GM18951 (cell line): ENCODE data around the gene DUSP22.
A peak's percentile ranks its signal among the peaks of the same experiment; 100 is the strongest.
"Not testable (repeated sequence)": the region's sequence is repeated elsewhere in the genome, so short reads cannot be mapped to it uniquely, and the experiment has no call there.

ENCODE experiments used
- POLR2A ChIP-seq: IDR thresholded peaks from 4 replicates; pipeline ENCODE4 v1.6.1; 2011; ENCODE audit warnings: mild to moderate bottlenecking; ENCODE audit not compliant: insufficient read length, insufficient read depth; ENCODE audit errors: extremely low read depth
- in situ Hi-C: fragments of 300-500 bp; cut with MboI; formaldehyde crosslinking; loops from one replicate; pipeline ENCODE4 v1.12.0; 2022; ENCODE audit warnings: low sequenced_read_pairs, mixed read lengths, inconsistent platforms; ENCODE audit not compliant: unreplicated experiment

The DUSP22 gene, protein sequence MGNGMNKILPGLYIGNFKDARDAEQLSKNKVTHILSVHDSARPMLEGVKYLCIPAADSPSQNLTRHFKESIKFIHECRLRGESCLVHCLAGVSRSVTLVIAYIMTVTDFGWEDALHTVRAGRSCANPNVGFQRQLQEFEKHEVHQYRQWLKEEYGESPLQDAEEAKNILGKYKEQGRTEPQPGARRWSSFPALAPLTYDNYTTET

DNA sequence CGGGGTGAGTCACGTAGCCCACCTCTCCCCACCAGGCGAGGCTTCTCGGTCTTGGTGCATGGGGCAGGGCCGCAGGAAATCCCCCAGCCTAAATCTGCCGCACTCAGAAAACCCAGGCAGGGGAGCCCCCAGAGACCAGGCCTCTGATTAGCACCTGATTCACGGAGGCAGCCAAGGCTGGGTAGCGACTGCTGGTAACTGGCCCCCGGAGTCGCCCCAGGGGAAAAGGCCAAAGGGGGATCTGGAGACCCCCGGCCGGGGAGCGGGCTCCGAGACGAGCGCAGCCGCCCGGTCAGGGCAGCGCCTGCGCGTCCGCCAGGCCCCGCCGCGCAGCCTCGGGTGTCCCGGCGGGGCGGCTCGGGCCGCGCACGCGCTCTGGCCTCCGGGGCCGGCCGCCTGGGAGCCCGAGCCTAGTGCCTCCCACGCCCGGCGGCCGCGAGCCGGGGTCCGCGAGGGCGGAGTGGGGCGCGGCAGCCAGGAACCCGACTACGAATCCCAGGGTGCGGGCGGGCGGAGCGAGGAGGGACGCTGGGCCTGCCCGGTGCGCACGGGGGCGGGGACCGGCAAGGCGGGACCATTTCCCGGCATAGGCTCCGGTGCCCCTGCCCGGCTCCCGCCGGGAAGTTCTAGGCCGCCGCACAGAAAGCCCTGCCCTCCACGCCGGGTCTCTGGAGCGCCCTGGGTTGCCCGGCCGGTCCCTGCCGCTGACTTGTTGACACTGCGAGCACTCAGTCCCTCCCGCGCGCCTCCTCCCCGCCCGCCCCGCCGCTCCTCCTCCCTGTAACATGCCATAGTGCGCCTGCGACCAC is at the start of gene DUSP22:
DUSP22 (plus strand) TSS at position 791 of the 809 bp plus-strand sequence. CDS start 53 bp downstream, outside the sequence.
- TF ChIP-seq POLR2A, result peak; percentile 92
- in situ Hi-C loops, result no loop called here

DNA sequence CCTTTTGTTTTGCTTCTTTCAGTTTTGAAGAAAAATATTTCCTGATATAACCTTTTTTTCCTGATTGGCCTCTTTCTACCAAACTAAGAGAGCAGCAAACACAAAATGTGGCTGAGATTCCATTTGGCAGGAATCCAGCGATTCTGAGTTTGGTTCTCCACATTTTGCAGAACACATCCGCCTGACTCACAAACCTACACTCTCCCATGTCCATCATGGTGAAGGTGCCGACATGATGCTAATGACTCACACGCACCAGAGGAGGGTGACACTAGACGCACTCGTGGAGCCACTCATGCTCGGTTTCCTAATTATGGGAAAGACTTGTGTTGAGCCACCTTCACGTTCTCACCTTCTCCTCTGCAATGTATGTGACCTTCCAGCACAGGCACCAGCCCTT is 45.9 kb upstream of the DUSP22 start:
- TF ChIP-seq POLR2A, result no peak
- in situ Hi-C loops, result no loop called here

DNA sequence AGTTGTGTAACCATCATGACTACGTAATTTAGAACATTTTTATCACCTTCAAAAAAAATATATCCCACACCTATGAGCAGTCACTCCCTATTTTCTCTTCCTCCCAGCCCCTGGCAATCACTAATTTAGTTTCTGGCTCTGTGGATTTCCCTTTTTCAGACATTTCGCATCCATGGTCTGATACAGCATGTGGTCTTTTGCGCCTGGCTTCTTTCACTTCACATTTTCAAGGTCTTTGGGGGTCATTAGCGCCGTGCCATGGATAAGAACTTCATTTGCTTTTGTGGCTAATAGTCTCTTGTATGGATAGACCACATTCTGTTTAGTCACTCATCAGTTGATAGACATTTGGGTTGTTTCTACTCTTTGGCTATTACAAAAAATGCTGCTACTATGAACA is 44.9 kb upstream of the DUSP22 start:
- TF ChIP-seq POLR2A, result no peak
- in situ Hi-C loops, result no loop called here

DNA sequence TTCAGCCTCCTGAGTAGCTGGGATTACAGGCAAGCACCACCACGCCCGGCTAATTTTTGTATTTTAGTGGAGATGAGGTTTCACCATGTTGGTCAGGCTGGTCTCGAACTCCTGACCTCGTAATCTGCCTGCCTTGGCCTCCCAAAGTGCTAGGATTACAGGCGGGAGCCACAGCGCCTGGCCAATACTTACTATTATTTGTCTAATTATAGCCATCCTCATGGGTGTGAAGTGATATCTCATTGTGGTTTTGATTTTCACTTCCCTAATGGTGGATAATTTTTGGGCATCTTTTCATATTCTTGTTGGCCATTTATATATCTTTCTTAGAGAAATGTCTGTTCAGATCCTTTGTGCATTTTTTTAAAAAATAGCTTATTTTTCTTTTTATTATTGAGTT is 44.2 kb upstream of the DUSP22 start:
- in situ Hi-C loops, result not testable (repeated sequence)

DNA sequence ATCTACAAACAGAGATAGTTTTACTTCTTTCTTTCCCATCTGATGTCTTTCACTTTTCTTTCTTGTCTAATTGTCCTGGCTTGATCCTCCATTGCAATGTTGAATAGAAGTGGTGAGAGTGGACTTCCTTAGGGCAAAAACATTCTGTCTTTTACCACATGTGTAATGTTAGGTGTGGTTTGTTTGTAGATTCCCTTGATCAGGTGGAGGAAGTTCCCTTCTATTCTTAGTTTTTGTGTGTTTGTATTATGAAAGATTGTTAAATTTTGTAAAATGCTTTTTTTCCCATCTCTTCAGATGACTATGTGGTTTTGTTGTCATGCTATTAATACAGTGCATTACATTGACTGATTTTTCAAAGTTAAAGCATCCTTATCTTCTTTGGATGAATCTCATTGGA is 41.6 kb upstream of the DUSP22 start:
- TF ChIP-seq POLR2A, result no peak
- in situ Hi-C loops, result no loop called here

DNA sequence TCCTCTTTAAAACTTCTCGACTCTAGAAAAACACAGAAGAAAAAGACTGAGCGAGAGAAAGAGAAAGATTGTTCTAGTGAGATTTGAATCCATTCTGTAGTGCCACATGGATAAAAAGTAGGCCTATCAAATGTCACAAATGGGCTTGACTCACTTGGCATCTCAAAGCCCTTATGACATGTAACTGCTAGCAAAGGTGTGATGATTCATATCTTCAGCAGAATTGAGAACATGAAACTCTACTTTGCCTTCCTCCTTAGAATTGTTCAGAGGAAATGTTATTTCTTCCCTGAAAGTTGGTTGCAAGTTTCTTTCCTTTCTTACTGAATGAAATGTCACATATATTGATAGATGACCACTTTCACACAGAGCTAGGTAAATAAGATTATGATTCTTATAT is 40.4 kb upstream of the DUSP22 start:
- no peak for TF ChIP-seq POLR2A
- in situ Hi-C loops, result no loop called here

DNA sequence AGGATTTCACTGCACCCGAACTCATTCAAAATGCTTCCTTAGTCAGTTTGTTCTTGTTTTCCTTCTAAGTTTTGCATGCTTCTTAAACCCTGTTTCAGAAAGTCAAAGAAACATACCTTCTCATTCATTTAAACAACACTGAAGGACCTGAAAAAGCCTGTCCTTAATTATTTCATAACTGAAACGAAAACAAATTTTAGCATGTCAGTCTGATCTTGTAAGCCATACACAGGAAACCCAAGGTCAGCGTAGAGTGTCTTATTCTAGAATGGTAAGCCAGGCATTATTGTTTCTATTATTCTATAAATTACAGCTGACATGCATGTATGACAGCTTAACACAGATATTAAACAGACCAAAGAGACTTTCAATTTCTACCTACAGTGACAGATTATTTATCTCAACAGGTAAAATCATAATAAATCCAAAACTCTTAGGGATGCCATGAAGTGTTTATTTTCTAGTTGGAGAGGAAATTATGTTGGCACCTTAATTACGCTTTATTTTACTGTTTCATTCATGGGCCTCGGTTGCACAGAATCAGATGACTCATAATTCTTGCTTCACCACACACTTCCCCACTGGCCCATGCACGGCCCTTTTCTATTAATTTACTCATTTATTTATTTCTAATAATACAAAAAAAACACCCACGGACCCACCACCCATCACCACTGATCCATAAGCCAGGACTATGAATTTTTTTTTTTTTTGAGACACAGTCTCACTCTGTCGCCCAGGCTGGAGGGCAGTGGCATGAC is 39.3 kb upstream of the DUSP22 start:
- TF ChIP-seq POLR2A, result no peak
- in situ Hi-C loops, result no loop called here

DNA sequence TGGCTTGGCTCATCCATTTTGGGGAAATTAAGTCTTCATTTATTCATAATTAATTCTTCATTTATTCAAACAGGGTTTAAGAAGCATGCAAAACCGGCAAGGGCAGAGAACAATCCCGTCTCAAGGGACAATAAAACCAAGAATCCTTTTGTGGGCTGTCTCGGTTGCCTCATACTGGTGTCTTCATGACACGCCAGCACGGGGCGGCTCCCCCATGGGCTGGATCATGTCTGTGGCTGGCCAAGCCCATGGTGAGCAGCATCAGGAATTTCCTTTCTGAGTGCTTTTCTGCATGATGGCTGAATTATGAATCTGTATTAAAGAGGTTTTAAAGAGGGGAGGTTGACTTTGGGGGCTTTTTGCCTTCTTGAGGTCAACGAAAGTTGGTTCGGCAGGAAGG is 38.3 kb upstream of the DUSP22 start:
- TF ChIP-seq POLR2A, result no peak
- in situ Hi-C loops, result no loop called here

DNA sequence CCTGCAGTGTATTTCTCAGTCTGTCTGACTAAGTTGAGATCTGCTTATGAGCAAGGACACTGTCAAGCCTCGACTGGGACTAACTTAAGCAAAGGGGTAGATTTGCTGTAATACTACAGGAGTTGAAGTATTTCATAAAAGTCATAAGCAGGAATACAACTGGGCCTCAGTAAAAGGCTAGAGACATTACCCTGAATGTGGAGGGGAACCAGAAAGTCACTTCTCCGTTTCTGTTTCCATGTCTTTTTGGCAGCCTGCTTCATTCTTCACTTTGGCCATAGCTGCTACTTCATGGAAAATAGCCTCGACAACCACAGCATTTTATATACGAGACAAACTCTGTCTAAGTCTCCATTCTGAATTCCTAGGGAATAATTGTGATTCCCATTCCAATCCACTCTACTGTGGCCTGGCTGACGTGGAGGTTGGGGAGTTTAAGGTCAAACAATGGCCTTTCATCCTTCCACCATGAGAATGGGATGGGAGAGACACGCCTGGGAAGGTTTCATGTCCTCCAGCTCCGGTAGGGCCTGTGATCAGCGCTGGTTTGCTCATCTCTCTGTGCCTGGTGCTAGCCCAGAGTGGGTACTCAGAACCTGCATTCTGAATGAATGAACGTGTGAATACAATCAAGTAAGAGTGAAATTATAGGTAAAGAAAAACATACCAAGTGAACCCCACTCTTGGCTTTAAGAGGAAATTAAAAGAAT is 37.1 kb upstream of the DUSP22 start:
- no peak for TF ChIP-seq POLR2A
- in situ Hi-C loops, result no loop called here

DNA sequence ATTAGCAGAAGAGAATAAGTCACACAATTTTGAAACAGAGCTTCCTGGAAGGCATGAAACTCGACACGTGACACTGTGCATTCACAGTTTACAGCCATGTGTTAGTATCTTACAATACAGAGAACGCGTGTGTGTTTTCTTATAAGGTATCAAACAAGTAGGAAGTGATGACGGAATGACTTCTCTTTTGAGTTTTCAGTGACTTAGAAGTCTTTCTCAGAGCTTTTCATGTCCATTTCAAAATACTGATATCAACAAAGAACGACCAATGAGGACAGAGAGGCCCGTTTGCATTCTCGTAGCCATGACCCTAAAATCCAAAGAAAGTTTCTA is 36.6 kb upstream of the DUSP22 start:
- in situ Hi-C loops, result no loop called here
- TF ChIP-seq POLR2A, result no peak

DNA sequence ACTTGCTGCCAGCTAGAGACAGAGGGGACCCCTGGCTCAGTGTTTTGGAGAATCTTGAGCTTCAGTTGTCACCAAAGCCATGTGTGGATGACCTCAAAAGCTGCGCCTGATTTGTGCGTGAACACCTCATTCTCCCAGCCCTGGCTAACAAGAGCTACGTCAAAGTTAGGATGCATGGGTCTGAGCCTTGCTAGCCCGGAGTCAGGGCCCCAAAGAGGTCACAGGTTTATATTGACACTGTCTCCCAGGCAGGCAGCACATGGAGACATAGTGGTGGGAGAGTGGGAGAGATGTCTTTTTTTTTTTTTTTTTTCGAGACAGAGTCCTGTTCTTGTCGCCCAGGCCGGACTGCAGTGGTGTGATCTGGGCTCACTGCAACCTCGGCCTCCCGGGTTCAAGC is 36.1 kb upstream of the DUSP22 start:
- TF ChIP-seq POLR2A, result no peak
- in situ Hi-C loops, result no loop called here

DNA sequence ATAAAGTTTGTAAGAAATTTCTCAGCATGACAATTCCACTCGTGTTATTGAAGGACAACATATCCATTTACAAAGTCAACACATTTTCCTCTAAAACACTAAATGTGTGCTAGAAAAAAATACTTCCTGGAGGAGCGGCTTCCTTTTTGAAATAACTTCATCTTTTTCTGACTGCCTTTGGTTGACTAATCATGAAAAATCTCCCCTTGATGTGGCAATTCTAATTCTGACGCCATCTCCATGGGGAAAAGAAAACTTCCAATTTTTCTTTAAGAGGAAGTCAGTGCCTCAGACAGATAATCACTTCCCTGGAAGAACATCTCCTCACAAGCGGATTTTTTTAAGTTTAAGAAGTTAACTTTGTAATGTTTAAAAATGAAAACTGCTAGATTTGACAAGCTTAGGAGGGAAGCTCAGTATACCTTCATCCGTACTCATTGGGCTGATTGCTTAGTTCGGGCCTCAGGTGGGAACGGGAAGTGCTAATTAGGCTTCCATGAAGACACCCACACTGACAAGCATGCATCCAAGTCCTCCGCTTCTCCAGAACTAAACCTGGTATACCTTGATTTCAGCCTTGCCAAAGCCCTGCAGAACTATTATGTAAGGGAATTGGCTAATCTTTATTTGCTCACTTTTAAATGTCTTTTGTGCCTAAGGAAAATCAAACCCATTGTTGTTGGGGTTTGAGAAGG is 35.1 kb upstream of the DUSP22 start:
- TF ChIP-seq POLR2A, result no peak
- in situ Hi-C loops, result no loop called here

DNA sequence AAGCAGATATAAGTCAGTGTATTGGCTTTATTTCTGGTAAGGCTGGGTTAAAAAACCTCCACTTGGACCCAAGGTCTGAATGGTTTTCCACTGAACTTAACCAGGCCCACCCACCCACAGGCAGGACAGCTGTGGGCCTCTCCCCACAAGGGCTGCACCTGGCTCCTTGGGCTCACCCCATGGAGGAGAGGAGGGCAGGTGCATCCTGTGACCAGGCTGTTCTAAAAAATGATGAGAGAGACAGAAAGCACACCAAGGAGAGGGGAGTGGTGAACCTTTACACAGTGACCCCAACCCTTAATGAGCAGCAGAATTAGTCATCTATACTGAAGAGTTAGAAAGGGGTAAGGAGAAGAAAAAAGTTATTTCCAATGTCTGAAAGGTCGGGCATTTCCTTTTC is 34.5 kb upstream of the DUSP22 start:
- in situ Hi-C loops, result no loop called here
- no peak for TF ChIP-seq POLR2A
